OCI-LY3 (cell line): Measurements from ENCODE around the gene ADCY6.

ENCODE experiments used
- H2AFZ ChIP-seq: fragments of 200-600, 300-600 bp; shearing (Covaris generic); 2 replicates; pipeline ENCODE4 v1.6.0; 2014; ENCODE audit warnings: antibody characterized with exemption, low read depth, low read length
- H3K27ac ChIP-seq: fragments of 200-600, 300-600 bp; sonication (generic); 2 replicates; pipeline ENCODE4 v1.5.1; 2014; ENCODE audit warnings: mild to moderate bottlenecking, low read length, moderate library complexity, mixed read lengths
- H3K27me3 ChIP-seq: fragments of 200-600, 300-600 bp; sonication (generic); 2 replicates; pipeline ENCODE4 v1.6.1; 2014; ENCODE audit warnings: low read depth, low read length, mixed read lengths
- H3K36me3 ChIP-seq: fragments of 200-600, 300-600 bp; sonication (generic); replicated peaks from 2 replicates; pipeline ENCODE3; 2014; ENCODE audit warnings: low read depth, low read length, mixed read lengths
- H3K4me1 ChIP-seq: fragments of 300-600, 200-600 bp; sonication (generic); 2 replicates; pipeline ENCODE4 v1.6.1; 2014; ENCODE audit warnings: low read length, mixed read lengths
- H3K4me2 ChIP-seq: fragments of 200-600, 300-600 bp; sonication (generic); 2 replicates; pipeline ENCODE4 v1.6.1; 2014; ENCODE audit warnings: low read length, mixed read lengths
- H3K4me3 ChIP-seq: fragments of 300-600, 200-600 bp; sonication (generic); 2 replicates; pipeline ENCODE4 v1.5.1; 2014; ENCODE audit warnings: antibody characterized with exemption, mild to moderate bottlenecking, low read length, moderate library complexity
- H3K79me2 ChIP-seq: fragments of 300-600, 200-600 bp; shearing (Covaris generic); 2 replicates; pipeline ENCODE4 v1.6.1; 2014; ENCODE audit warnings: mild to moderate bottlenecking, low read length, mixed read lengths
- H3K9ac ChIP-seq: fragments of 300-600, 200-600 bp; shearing (Covaris generic); 2 replicates; pipeline ENCODE4 v1.6.0; 2014; ENCODE audit warnings: mild to moderate bottlenecking, low read length, moderate library complexity
- H3K9me3 ChIP-seq: fragments of 200-600, 300-600 bp; shearing (Covaris generic); 2 replicates; pipeline ENCODE4 v1.6.1; 2014; ENCODE audit warnings: low read length, mixed read lengths; ENCODE audit not compliant: insufficient read depth
- H4K20me1 ChIP-seq: fragments of 200-600, 300-600 bp; sonication (generic); 2 replicates; pipeline ENCODE4 v1.6.1; 2016; ENCODE audit warnings: low read length, mixed read lengths; ENCODE audit not compliant: insufficient read depth
- EZH2phosphoT487 ChIP-seq: fragments of 200-600 bp; shearing (Covaris generic); IDR thresholded peaks from 2 replicates; pipeline ENCODE4 v1.6.1; 2018; ENCODE audit warnings: antibody characterized with exemption, mixed run types, low read depth
- TF ChIP-seq, protein P1 (sequence below): fragments of 200-600, 300-600 bp; sonication (generic); IDR thresholded peaks from 2 replicates; pipeline ENCODE4 v1.5.1; 2014; ENCODE audit warnings: antibody characterized with exemption, low read length, low read depth

The ADCY6 gene

DNA sequence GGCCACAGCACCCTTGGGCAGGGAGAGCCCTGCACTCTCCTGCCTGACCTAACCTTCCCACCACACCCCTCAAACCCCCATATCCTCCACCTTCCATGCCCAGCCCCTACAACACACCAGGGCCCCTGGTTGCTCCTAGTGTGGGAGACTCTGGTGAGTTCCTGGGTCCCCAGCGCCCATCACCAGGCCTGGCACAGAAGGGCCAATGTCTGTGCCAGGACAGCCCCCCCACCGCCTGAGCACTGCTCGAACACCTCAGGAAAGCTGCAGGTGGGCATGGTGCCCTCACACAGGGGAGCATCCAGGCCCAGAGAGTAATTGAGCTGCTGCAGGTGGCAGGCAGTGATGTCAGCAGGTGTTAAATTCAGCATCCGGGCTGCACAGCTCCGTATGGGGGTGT is 15.2 kb downstream of the ADCY6 start:
- no peak overlapping the region for H3K9ac ChIP-seq
- H3K4me3 ChIP-seq, result no peak overlapping the region
- no peaks in the 10 kb centered on the region for H3K79me2 ChIP-seq
- H3K27ac ChIP-seq, result no peak overlapping the region
- no peaks in the 10 kb centered on the region for H3K9me3 ChIP-seq
- H3K4me2 ChIP-seq, result no peak overlapping the region
- H3K36me3 ChIP-seq, result no peaks in the 10 kb centered on the region
- no peak overlapping the region for H2AFZ ChIP-seq
- H3K4me1 ChIP-seq, result peaks cover 10% of the 10 kb centered on the region
- H3K27me3 ChIP-seq, result no peaks in the 10 kb centered on the region
- H4K20me1 ChIP-seq, result no peaks in the 10 kb centered on the region
- no peak for TF ChIP-seq EZH2phosphoT487
- TF ChIP-seq, protein P1, sequence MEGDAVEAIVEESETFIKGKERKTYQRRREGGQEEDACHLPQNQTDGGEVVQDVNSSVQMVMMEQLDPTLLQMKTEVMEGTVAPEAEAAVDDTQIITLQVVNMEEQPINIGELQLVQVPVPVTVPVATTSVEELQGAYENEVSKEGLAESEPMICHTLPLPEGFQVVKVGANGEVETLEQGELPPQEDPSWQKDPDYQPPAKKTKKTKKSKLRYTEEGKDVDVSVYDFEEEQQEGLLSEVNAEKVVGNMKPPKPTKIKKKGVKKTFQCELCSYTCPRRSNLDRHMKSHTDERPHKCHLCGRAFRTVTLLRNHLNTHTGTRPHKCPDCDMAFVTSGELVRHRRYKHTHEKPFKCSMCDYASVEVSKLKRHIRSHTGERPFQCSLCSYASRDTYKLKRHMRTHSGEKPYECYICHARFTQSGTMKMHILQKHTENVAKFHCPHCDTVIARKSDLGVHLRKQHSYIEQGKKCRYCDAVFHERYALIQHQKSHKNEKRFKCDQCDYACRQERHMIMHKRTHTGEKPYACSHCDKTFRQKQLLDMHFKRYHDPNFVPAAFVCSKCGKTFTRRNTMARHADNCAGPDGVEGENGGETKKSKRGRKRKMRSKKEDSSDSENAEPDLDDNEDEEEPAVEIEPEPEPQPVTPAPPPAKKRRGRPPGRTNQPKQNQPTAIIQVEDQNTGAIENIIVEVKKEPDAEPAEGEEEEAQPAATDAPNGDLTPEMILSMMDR, result no peak

GRCh38 chr12:48771588-48772112 is 17.2 kb downstream of the ADCY6 start:
- Histone ChIP-seq H3K9me3 (no peaks in the 10 kb centered on the region), H3K4me2 (no peak overlapping the region), H3K9ac (no peak overlapping the region), H3K79me2 (no peaks in the 10 kb centered on the region), H2AFZ (no peak overlapping the region), H3K4me1 (peaks cover 10% of the 10 kb centered on the region), H3K27ac (no peak overlapping the region), H3K27me3 (no peaks in the 10 kb centered on the region), H4K20me1 (no peaks in the 10 kb centered on the region), H3K36me3 (no peaks in the 10 kb centered on the region), H3K4me3 (no peak overlapping the region)
- TF ChIP-seq, protein P1, result no peak

DNA sequence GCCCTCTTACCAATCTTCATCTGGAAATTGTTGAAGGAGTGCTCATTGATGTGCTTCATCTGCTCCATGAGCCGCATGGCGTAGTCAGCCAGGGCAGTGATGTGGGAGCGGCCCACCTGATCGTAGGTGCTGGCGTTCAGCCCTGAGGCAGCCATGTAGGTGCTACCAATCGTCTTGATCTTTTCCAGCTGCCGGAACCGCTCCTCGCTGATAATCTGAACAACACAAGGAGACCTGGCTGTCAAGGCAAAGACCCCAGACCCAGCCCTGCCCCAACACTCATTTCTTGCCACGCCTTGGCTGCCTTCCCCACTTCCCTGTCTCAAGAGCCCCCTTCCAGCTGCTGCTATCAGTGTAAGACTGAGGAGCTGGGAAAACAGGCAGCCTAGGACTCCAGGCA is 18.1 kb downstream of the ADCY6 start:
- Histone ChIP-seq H3K4me1 (peaks cover 10% of the 10 kb centered on the region), H3K27ac (no peak overlapping the region), H3K4me3 (no peak overlapping the region), H3K27me3 (no peaks in the 10 kb centered on the region), H2AFZ (no peak overlapping the region), H3K36me3 (no peaks in the 10 kb centered on the region), H3K9me3 (no peaks in the 10 kb centered on the region), H3K79me2 (no peaks in the 10 kb centered on the region), H3K4me2 (no peak overlapping the region), H3K9ac (no peak overlapping the region), H4K20me1 (no peaks in the 10 kb centered on the region)
- no peak for TF ChIP-seq EZH2phosphoT487
- TF ChIP-seq, protein P1, result no peak

DNA sequence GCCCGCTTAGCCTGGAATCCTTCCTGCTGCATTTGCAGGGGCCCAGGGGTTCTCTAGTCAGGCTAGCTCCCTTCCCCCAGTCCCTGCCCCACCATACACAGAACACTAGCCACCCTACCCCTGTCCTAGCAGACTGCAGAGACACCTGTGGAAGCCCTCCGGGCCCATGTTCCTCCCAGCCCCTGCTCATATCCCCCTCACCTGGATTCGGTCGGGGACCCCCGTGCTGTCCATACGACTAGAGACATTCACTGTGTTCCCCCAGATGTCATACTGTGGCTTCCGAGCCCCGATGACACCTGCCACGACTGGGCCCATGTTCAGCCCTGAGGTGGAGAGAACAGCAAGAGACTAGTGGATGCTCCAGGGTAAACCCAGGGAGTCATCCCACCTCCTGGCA is 20.2 kb downstream of the ADCY6 start:
- H4K20me1 ChIP-seq, result no peaks in the 10 kb centered on the region
- H3K79me2 ChIP-seq, result no peaks in the 10 kb centered on the region
- TF ChIP-seq, protein P1, result no peak
- TF ChIP-seq EZH2phosphoT487, result no peak
- H2AFZ ChIP-seq, result no peak overlapping the region
- no peak overlapping the region for H3K4me2 ChIP-seq
- H3K9ac ChIP-seq, result no peak overlapping the region
- H3K9me3 ChIP-seq, result no peaks in the 10 kb centered on the region
- H3K4me1 ChIP-seq, result peaks cover 14% of the 10 kb centered on the region
- H3K27ac ChIP-seq, result no peak overlapping the region
- no peaks in the 10 kb centered on the region for H3K27me3 ChIP-seq
- H3K36me3 ChIP-seq, result no peaks in the 10 kb centered on the region
- no peak overlapping the region for H3K4me3 ChIP-seq
